ENCODE results near the gene U2SURP.

Gene U2SURP

DNA sequence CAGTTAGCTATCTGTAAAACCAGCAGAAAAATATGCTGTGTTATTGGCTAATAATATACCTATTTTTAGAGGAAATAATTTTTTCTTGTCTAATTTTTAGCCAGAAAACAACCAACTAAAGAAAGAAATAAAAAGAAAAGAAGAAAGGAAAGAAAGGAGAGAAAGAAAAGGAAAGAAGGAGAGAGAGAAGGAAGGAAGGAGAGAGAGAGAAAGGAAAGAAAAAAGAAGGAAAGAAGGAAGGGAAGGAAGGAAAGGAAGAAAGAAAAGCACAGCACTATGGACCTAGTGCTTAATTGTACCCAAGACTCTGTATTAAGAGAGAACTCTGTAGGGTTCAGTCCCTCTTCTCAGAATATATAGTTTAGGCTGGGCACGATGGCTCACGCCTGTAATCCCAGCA, 34.6 kb upstream of the U2SURP start:
- Mint-ChIP-seq H3K27ac (no peak overlapping the region), H3K4me1 (ENCODE audit: low read depth in 2 of 2) (peaks cover 6 to 13% of the 10 kb centered on the region in 2 donors), H3K36me3 (ENCODE audit: insufficient read depth) (no peaks in the 10 kb centered on the region), H3K27me3 (peaks cover 46 to 54% of the 10 kb centered on the region in 2 donors), H3K9me3 (no peaks in the 10 kb centered on the region), H3K4me3 (no peak overlapping the region)
- DNase-seq (no peak), ATAC-seq (replicated peaks) (no peak)

DNA sequence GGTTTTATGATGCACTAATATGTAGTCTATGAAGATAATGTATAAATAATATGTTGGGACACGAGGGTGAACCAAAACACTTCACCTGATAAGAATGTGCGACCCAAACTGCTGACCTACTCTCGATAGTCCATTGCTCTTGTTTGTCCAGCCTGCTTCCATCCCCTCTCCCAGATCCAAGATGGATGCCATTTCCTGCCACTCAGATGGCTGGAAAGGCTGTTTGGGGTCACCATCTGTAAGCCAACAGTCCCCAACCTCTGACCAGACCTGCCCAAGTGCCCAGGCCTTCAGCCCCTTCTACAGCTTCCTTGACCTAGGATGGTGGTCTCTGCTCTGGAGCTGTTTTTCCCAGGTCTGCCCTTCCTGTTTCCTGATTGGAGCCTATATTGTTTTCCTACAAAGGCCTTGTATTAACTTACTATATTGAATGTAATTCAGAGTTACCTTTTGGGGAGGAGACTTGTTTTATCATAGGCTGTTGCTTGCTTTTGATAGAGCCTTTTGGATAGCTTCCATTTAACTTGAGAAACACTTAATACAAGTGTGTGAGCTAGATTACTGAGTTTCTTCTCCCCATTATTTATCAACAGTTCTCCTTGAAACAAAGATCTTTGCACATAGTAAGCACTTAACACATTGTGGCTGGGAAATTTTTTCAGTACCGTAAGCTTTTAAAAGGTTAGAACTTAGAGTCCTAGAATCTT, 32.9 kb upstream of the U2SURP start:
- Mint-ChIP-seq H3K27me3 (peaks cover 35 to 57% of the 10 kb centered on the region in 2 donors), H3K36me3 (ENCODE audit: insufficient read depth) (no peaks in the 10 kb centered on the region), H3K27ac (no peak overlapping the region), H3K4me1 (ENCODE audit: low read depth in 2 of 2) (peaks cover 0 to 4% of the 10 kb centered on the region in 2 donors), H3K4me3 (no peak overlapping the region), H3K9me3 (no peaks in the 10 kb centered on the region)
- no peak for ATAC-seq (replicated peaks)
- DNase-seq, result no peak

DNA sequence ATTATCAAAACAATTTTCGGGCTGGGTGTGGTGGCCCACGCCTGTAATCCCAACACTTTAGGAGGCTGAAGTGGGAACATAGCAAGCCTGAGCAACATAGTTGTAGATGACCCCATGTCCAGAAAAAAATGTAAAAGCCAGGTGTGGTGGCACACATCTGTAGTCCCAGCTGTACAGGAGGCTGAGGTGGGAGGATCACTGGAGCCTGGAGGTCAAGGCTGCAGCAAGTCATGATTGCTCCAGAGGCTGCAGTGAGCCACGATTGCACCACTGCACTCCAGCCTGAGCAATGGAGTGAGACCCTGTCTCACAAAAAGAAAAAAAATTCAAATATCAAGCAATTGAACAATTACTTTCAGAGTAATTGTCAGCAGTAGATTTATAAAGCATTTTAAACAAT, 29.9 kb upstream of the U2SURP start:
- Mint-ChIP-seq H3K27ac (no peak overlapping the region), H3K27me3 (peaks cover 27 to 57% of the 10 kb centered on the region in 2 donors), H3K4me1 (ENCODE audit: low read depth in 2 of 2) (no peaks in the 10 kb centered on the region), H3K4me3 (no peak overlapping the region), H3K36me3 (ENCODE audit: insufficient read depth) (no peaks in the 10 kb centered on the region), H3K9me3 (no peaks in the 10 kb centered on the region)
- no peak for ATAC-seq (replicated peaks)
- no peak for DNase-seq

DNA sequence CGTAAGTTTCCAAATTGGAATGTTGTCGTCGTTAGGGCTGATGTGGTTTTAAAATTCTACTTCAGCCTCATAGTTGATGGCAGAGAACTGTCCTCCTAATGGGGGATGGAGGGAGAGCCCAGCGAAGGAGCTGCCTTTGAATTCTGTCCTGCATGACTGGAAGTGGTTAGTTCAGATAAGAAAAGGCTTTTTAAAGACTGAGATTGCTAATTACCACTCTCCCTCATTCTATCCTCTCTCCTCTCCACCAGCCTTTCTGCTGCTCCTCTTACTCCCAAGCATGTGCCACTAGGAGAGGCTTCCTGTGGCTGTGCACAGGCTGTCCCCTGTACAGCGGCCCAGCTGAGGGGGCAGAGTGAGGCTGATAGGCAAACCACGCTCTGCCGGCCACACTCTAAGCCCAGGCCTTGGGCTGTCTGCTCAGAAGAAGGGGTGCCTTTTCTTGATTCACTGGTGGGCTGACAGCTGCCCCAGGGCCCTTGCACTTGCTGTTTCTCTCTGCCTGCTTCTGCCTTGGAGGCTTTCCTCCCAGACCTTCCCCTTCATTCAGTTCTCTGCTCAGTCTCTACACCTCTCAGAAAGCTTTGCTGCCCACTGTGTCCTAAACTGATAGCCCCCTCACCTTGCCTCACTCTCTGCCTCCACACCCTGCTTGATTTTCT, 29.1 kb upstream of the U2SURP start:
- ATAC-seq (replicated peaks), result no peak
- Mint-ChIP-seq H3K4me1 (ENCODE audit: low read depth in 2 of 2) (no peaks in the 10 kb centered on the region), H3K27ac (no peak overlapping the region), H3K4me3 (no peak overlapping the region), H3K27me3 (peaks cover 20 to 57% of the 10 kb centered on the region in 2 donors), H3K36me3 (ENCODE audit: insufficient read depth) (no peaks in the 10 kb centered on the region), H3K9me3 (no peaks in the 10 kb centered on the region)
- DNase-seq, result no peak

DNA sequence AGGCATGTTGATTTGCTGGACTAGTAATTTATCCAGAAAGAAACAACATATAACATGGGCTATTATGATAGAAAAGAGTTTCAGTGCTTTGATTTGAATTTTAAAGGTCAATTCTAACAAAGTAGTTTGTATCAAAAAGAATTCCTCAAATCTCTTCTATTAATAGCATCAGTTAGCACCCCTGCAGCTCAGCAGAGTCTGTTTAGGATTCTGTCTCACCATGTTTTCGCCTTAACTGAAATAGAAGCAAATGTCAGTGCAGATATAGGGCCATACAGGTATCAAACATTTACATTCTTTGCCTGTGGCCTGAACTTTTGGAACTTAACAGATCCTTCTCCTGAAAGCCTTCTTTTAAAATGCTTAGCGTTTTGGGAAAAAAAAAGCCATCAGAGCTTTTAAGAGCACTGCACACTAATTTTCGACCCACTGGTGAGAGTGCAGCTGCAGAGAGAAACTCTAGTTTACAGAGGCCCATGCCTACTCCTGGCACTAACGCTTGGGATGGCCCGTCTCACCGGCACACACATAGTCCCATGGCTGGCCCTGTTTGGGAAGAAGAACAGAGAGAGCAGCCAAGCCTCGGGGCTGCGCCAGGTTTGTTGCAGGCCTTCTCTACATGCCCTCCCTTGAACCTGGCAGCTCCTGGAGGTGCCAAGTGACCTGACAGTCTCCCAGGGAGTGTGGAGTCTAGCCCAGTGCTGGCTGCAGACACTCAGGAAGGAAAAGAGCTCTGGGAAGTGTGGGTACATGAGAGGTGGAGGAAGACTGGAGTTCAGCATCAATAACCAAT, 28.0 kb upstream of the U2SURP start:
- ATAC-seq (replicated peaks), result no peak
- Mint-ChIP-seq H3K4me1 (ENCODE audit: low read depth in 2 of 2) (no peaks in the 10 kb centered on the region), H3K27me3 (peaks cover 17 to 57% of the 10 kb centered on the region in 2 donors), H3K36me3 (ENCODE audit: insufficient read depth) (no peaks in the 10 kb centered on the region), H3K4me3 (no peak overlapping the region), H3K27ac (no peak overlapping the region), H3K9me3 (no peaks in the 10 kb centered on the region)
- DNase-seq, result no peak

DNA sequence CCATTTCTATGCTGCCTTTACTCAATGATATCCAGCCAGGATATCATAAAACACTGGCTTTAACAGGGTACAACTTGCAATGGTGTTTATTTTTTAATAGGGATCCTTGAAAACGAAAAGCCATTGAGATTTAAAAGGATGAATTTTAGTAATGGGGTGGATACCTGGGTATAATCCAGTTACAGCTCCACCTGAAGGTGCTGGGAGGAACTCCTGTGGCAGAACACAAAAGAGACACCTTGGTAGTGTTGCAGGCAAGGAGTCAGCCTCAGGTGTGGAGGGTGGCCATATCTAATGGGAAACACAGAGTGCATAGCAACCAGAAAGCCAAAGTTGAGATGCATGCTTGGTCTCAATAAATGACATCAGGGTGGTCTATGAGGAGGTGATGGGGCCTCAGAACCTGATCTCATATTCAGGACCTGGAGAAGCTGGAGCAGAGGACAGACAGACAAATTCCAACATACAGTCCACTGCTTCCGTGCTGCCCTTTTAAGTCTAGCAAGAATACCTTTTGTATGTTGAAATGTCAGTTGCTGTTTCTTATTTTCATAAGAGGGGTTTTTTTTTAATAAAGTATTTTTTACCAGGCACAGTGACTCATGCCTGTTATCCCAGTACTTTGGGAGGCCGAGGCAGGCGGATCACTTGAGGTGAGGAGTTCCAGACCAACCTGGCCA, 25.9 kb upstream of the U2SURP start:
- H3K4me1 Mint-ChIP-seq (ENCODE audit: low read depth in 2 of 2), result no peaks in the 10 kb centered on the region
- H3K27ac Mint-ChIP-seq, result no peak overlapping the region
- peaks cover 12 to 56% of the 10 kb centered on the region in 2 donors for H3K27me3 Mint-ChIP-seq
- H3K4me3 Mint-ChIP-seq, result no peak overlapping the region
- DNase-seq (no peak), ATAC-seq (replicated peaks) (no peak)
- H3K9me3 Mint-ChIP-seq, result no peaks in the 10 kb centered on the region
- no peaks in the 10 kb centered on the region for H3K36me3 Mint-ChIP-seq (ENCODE audit: insufficient read depth)

DNA sequence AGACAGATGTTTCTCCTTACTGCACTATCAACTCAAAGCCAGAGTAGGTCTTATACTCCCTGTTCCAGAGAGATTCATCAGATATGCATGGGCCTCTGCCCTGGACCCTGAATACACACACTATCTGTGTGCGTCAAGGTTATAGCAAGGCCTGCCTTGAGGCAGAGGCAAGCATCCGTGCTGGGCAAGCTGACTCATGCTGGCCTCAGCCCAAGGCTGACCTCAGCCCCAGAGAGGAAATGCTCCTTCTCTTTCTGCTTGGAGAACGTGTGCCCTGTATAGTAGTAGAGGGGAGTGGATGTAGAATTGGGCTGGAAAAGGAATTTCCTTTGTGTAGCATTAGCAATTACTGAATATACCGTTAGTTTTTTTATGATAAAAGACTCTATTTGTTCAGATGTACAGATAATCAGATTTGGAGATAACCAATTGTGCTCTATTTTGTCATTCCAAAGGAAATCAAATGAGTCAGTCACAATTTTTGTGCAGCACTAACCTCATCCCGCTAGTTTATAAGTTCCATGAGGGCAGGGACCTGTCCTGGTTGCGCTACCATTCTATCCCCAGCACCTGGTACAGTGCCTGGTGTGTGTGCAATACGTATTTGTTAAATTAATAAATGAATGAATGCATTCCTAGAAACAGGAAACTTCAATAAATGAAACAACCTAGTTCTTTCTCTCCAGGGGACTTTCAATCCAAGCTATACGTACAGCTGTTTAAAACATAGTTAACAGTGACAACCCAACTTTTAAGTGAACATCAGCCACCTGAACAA, 24.6 kb upstream of the U2SURP start:
- no peak for ATAC-seq (replicated peaks)
- Mint-ChIP-seq H3K9me3 (no peaks in the 10 kb centered on the region), H3K36me3 (ENCODE audit: insufficient read depth) (no peaks in the 10 kb centered on the region), H3K27ac (no peak overlapping the region), H3K4me3 (no peak overlapping the region), H3K4me1 (ENCODE audit: low read depth in 2 of 2) (no peaks in the 10 kb centered on the region), H3K27me3 (peaks cover 14 to 47% of the 10 kb centered on the region in 2 donors)
- DNase-seq, result no peak

DNA sequence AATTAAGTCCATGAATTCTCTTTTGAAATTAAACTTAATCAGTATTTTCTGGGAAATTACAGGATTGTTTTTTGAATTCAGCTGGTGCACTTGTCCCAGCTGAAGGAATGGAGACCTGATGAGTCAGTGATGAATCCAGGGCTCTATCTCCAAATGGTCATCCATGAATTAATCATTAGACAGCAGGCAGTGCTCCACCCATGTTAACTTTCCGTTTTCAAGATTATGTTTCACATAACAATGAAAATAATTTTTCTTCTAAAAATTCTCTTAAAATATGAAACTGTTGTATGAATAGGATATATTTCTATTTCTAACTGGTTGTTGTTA, 24.0 kb upstream of the U2SURP start:
- Mint-ChIP-seq H3K4me1 (ENCODE audit: low read depth in 2 of 2) (no peaks in the 10 kb centered on the region), H3K4me3 (no peak overlapping the region), H3K9me3 (no peaks in the 10 kb centered on the region), H3K36me3 (ENCODE audit: insufficient read depth) (no peaks in the 10 kb centered on the region), H3K27ac (no peak overlapping the region), H3K27me3 (peaks cover 14 to 43% of the 10 kb centered on the region in 2 donors)
- DNase-seq, result no peak
- ATAC-seq (replicated peaks), result no peak

DNA sequence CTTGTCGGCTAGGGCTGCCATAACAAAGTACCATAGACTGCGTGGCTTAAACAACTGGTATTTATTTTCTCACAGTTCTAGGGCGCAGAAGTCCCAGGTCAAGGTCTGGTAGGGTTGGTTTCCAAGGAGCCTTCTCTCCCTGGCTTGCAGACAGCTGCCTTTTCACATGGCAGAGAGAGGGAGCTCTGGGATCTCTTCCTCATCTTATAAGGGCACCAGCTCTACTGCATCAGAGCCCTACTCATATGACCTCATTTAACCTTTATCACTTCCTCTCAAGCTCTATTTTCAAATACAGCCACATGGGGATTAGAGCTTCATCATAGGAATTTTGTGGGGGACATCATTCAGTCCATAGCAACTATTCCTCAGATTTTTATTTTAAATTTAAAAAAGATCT, 20.3 kb upstream of the U2SURP start:
- no peak for ATAC-seq (replicated peaks)
- H3K27me3 Mint-ChIP-seq, result peaks cover 20 to 35% of the 10 kb centered on the region in 2 donors
- no peaks in the 10 kb centered on the region for H3K36me3 Mint-ChIP-seq (ENCODE audit: insufficient read depth)
- H3K9me3 Mint-ChIP-seq, result no peaks in the 10 kb centered on the region
- no peak for DNase-seq
- no peak overlapping the region for H3K4me3 Mint-ChIP-seq
- no peaks in the 10 kb centered on the region for H3K4me1 Mint-ChIP-seq (ENCODE audit: low read depth in 2 of 2)
- no peak overlapping the region for H3K27ac Mint-ChIP-seq

DNA sequence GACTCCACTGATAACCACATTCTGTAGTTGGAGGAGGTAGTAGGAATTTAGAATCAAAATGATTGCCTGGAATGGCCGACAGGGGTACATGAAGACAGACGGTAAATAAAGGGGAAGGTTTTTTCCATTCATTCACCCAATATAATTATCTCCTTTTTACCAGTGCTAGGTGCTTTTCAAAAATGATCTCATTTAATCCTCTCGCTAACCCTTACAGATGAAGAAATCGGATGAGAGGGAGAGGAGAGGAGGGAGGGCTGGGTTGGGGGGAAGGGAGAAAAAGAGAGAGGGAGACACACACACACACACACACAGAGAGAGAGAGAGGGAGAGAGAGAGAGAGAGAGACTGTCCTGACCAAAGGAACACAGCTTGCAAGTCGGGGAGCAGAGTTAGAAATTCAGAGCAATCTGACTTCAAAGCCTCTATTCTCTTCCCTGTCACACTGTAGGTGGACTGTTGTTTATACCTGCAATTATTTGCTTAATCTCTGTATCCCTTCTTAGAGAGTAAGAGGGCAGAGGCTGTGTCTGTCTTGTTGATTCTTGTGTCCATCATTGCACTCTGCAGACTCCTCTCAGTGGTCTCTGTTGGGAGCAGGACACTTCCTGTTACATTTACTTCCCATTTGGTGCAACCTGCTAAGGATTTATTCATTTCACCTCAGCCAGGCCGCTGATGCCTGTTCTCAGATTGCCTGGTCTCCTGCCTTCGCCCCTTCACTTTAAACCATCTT, 19.2 kb upstream of the U2SURP start:
- H3K27me3 Mint-ChIP-seq, result peaks cover 20 to 35% of the 10 kb centered on the region in 2 donors
- no peak overlapping the region for H3K4me3 Mint-ChIP-seq
- ATAC-seq (replicated peaks) (no peak), DNase-seq (no peak)
- no peaks in the 10 kb centered on the region for H3K9me3 Mint-ChIP-seq
- no peaks in the 10 kb centered on the region for H3K4me1 Mint-ChIP-seq (ENCODE audit: low read depth in 2 of 2)
- no peak overlapping the region for H3K27ac Mint-ChIP-seq
- no peaks in the 10 kb centered on the region for H3K36me3 Mint-ChIP-seq (ENCODE audit: insufficient read depth)

DNA sequence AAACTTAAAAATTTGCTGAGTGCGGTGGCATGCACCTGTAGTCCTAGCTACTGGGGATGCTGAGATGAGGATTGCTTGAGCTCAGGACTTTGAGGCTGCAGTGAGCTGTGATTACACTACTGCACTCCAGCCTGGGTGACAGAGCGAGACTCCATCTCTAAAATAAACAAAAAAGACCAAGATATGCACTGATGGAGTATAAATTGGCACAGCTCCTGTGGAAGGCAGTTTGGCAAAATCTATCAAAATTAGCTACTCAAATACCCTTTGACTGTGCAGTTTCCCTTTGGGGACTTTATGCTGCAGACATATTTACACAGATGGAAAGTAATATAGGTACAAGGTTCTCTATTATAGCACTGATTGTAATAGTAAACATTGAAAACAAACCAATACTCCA, 18.1 kb upstream of the U2SURP start:
- H3K4me1 Mint-ChIP-seq (ENCODE audit: low read depth in 2 of 2), result no peaks in the 10 kb centered on the region
- H3K36me3 Mint-ChIP-seq (ENCODE audit: insufficient read depth), result no peaks in the 10 kb centered on the region
- DNase-seq, result no peak
- H3K4me3 Mint-ChIP-seq, result no peak overlapping the region
- no peak overlapping the region for H3K27ac Mint-ChIP-seq
- no peaks in the 10 kb centered on the region for H3K9me3 Mint-ChIP-seq
- H3K27me3 Mint-ChIP-seq, result peaks cover 28 to 44% of the 10 kb centered on the region in 2 donors
- ATAC-seq (replicated peaks), result no peak

DNA sequence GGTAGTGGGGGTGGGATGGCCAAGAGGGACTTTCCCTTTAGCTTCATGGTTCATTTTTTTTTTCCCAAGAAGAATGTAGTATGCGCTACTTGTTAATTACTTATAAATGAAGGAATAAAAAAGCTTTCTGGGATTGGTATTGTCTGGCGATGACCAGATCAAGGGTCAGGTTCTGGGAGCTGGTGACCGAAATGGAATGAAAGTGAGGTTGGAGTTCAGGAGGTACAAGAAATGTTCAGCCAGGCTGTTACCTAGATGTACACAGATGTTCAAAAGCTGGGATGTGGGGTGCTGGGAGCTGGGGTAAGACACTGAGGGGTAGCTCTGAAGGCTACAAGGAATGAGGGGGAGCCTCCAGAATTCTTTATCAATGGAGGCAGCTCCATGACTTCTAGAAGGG, 17.1 kb upstream of the U2SURP start:
- no peaks in the 10 kb centered on the region for H3K36me3 Mint-ChIP-seq (ENCODE audit: insufficient read depth)
- H3K27me3 Mint-ChIP-seq, result peaks cover 31 to 45% of the 10 kb centered on the region in 2 donors
- no peaks in the 10 kb centered on the region for H3K4me1 Mint-ChIP-seq (ENCODE audit: low read depth in 2 of 2)
- no peak overlapping the region for H3K27ac Mint-ChIP-seq
- H3K9me3 Mint-ChIP-seq, result no peaks in the 10 kb centered on the region
- ATAC-seq (replicated peaks), result no peak
- no peak for DNase-seq
- H3K4me3 Mint-ChIP-seq, result no peak overlapping the region
